ENCODE measurements around the gene CLBA1. TPM values are rescaled to one million over a fixed set of nuclear protein-coding genes. Genes with fewer than 3 reads are reported as not detected.

CLBA1 gene
- polyA plus RNA-seq, 2 of the 4 experiments (the other 2 are of a cell fraction), result 11.5 to 12.0 TPM

DNA sequence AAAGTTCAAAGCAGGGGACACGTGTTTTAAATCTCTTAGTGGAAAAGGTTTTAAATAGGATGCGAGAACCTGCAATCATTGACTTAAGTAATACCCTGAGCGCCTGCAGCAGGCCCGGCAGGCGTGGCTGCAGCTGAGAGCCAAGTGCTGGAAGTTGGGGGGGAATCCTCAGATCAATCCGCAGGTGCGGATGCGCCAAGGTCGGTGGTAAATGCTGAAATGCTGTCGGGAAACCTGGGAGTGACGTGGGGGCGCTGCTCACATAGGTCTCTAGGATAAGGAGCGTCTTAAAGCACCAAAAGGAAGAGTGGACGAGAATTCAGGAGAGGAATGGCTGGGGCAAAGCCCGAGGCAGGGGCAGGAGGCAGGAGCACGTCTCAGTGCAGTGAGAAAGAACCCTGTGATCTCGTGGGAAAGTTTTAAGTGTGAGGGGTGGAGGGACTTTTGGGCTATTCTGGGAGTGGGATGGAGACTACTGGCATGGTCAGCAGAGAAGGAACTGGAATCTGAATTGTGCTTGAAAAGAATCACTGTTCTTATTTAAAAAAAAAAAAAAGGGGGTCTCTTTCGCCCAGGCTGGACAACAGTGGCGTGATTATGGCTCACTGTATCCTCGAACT lies 36.2 kb downstream of the CLBA1 start:
- ChIA-PET POLR2A (interaction anchor here (0.7 to 7.0 kb wide), 10 partner anchors 9 to 65 kb away, joined by 3 to 76 read pairs (median 7); partner anchors contain the start of genes AHNAK2 and CLBA1), CTCF (interaction anchor here (4.6 to 28.5 kb wide), 3 partner anchors 10 to 47 kb away, joined by 31 to 509 read pairs (median 68); no protein-coding TSS in a partner anchor)
- WGBS (ENCODE audit: missing lambda C conversion rate), result 13% methylated on average over 20 of the region's 20 CpGs
- H3K4me1 ChIP-seq, result peaks cover 68% of the 10 kb centered on the region
- ATAC-seq (peak in 1 of 2 experiments; percentile 13; a peak in 3 of 6 replicates), DNase-seq (ENCODE audit: low read depth in 1 of 2, low spot score in 1 of 2) (peak; percentile 76 to 84), FAIRE-seq (no peak)
- peak overlapping the region; percentile 81 for H3K4me2 ChIP-seq
- H3K27ac ChIP-seq, result peak overlapping the region; percentile 93 to 97
- H3K9me3 ChIP-seq, result no peaks in the 10 kb centered on the region
- TF ChIP-seq FOSB (CRISPR knock-in tag; IDR thresholded peaks at IDR 0.05) (peak; percentile 93), PHF8 (IDR thresholded peaks at IDR 0.05; ENCODE audit: borderline replicate concordance, low read depth) (0 out of 2 replicates have a peak, but pooled peaks have one; percentile 72), POLR2A (IDR thresholded peaks at IDR 0.05; ENCODE audit: low read length) (peak; percentile 29), BHLHE40 (IDR thresholded peaks at IDR 0.05; ENCODE audit: low read depth, low read length) (no peak), TP53 (CRISPR knock-in tag; IDR thresholded peaks at IDR 0.05) (0 out of 2 replicates have a peak, but pooled peaks have one; percentile 61), CHD4 (IDR thresholded peaks at IDR 0.05; ENCODE audit: borderline replicate concordance) (no peak), TFCP2L1 (CRISPR knock-in tag; IDR thresholded peaks at IDR 0.05) (peak; percentile 14; the same call in 1 of the 2 replicates), RAD21 (conservative IDR thresholded peaks at IDR 0.05 in 1 of 2, IDR thresholded peaks at IDR 0.05 in 1 of 2) (no peak), HOXB13 (CRISPR knock-in tag; IDR thresholded peaks at IDR 0.05; ENCODE audit: low read depth) (0 out of 2 replicates have a peak, but pooled peaks have one; percentile 41), HOXA7 (CRISPR knock-in tag; IDR thresholded peaks at IDR 0.05) (peak; percentile 84; the same call in 1 of the 2 replicates), MAFK (IDR thresholded peaks at IDR 0.05; ENCODE audit: partially characterized antibody) (no peak), SREBF2 (IDR thresholded peaks at IDR 0.05) (no peak), HOXB5 (CRISPR knock-in tag; IDR thresholded peaks at IDR 0.05) (0 out of 2 replicates have a peak, but pooled peaks have one; percentile 13), ZNF302 (CRISPR knock-in tag; IDR thresholded peaks at IDR 0.05) (no peak), JUN (IDR thresholded peaks at IDR 0.05) (peak; percentile 23 to 52; a peak in 4 of 5 replicates), POLR2AphosphoS2 (conservative IDR thresholded peaks at IDR 0.05; ENCODE audit: low read length) (no peak), RARB (CRISPR knock-in tag; IDR thresholded peaks at IDR 0.05) (no peak; the same call in 1 of the 2 replicates), NPAS2 (CRISPR knock-in tag; IDR thresholded peaks at IDR 0.05; ENCODE audit: borderline replicate concordance) (no peak), CBX2 (IDR thresholded peaks at IDR 0.05; ENCODE audit: borderline replicate concordance, low read depth) (no peak)
- TF ChIP-seq, protein P1, sequence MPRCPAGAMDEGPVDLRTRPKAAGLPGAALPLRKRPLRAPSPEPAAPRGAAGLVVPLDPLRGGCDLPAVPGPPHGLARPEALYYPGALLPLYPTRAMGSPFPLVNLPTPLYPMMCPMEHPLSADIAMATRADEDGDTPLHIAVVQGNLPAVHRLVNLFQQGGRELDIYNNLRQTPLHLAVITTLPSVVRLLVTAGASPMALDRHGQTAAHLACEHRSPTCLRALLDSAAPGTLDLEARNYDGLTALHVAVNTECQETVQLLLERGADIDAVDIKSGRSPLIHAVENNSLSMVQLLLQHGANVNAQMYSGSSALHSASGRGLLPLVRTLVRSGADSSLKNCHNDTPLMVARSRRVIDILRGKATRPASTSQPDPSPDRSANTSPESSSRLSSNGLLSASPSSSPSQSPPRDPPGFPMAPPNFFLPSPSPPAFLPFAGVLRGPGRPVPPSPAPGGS (IDR thresholded peaks at IDR 0.05), result 0 out of 3 replicates have a peak, but pooled peaks have one; percentile 39
- TF ChIP-seq, protein P2, sequence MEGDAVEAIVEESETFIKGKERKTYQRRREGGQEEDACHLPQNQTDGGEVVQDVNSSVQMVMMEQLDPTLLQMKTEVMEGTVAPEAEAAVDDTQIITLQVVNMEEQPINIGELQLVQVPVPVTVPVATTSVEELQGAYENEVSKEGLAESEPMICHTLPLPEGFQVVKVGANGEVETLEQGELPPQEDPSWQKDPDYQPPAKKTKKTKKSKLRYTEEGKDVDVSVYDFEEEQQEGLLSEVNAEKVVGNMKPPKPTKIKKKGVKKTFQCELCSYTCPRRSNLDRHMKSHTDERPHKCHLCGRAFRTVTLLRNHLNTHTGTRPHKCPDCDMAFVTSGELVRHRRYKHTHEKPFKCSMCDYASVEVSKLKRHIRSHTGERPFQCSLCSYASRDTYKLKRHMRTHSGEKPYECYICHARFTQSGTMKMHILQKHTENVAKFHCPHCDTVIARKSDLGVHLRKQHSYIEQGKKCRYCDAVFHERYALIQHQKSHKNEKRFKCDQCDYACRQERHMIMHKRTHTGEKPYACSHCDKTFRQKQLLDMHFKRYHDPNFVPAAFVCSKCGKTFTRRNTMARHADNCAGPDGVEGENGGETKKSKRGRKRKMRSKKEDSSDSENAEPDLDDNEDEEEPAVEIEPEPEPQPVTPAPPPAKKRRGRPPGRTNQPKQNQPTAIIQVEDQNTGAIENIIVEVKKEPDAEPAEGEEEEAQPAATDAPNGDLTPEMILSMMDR (IDR thresholded peaks at IDR 0.05), result peak; percentile 27; the same call in 2 of the 3 replicates
- TF ChIP-seq, protein P3, sequence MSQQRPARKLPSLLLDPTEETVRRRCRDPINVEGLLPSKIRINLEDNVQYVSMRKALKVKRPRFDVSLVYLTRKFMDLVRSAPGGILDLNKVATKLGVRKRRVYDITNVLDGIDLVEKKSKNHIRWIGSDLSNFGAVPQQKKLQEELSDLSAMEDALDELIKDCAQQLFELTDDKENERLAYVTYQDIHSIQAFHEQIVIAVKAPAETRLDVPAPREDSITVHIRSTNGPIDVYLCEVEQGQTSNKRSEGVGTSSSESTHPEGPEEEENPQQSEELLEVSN (IDR thresholded peaks at IDR 0.05; ENCODE audit: borderline replicate concordance, low read depth), result no peak
- TF ChIP-seq, protein P4, sequence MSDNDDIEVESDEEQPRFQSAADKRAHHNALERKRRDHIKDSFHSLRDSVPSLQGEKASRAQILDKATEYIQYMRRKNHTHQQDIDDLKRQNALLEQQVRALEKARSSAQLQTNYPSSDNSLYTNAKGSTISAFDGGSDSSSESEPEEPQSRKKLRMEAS (IDR thresholded peaks at IDR 0.05), result peak; percentile 20; the same call in 1 of the 2 replicates
- TF ChIP-seq, protein P5, sequence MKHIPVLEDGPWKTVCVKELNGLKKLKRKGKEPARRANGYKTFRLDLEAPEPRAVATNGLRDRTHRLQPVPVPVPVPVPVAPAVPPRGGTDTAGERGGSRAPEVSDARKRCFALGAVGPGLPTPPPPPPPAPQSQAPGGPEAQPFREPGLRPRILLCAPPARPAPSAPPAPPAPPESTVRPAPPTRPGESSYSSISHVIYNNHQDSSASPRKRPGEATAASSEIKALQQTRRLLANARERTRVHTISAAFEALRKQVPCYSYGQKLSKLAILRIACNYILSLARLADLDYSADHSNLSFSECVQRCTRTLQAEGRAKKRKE (CRISPR knock-in tag; IDR thresholded peaks at IDR 0.05; ENCODE audit: low read depth), result peak; percentile 75; the same call in 1 of the 2 replicates
- peak overlapping the region; percentile 81 for H3K4me3 ChIP-seq
